Nephron progenitor cell (in vitro differentiated cells): ENCODE measurements around the gene TIGD4.
A peak's percentile ranks its signal among the peaks of the same experiment; 100 is the strongest.

Experiments
- DNase-seq: peaks from one replicate; pipeline ENCODE4 v3.0.0; 2021
- H3K27ac Mint-ChIP-seq: 2 replicates; pipeline ENCODE4 v1.8.0; 2021; ENCODE audit warnings: mild to moderate bottlenecking, moderate library complexity, mixed read lengths
- H3K27me3 Mint-ChIP-seq: 2 replicates; pipeline ENCODE4 v1.8.0; 2021; ENCODE audit warnings: mild to moderate bottlenecking, low read depth, mixed read lengths; ENCODE audit not compliant: poor library complexity
- H3K36me3 Mint-ChIP-seq: 2 replicates; pipeline ENCODE4 v1.8.0; 2021; ENCODE audit warnings: low read depth, mixed read lengths
- H3K4me1 Mint-ChIP-seq: 2 replicates; pipeline ENCODE4 v1.8.0; 2021; ENCODE audit warnings: mixed read lengths
- H3K4me3 Mint-ChIP-seq: 2 replicates; pipeline ENCODE4 v1.8.0; 2021; ENCODE audit warnings: mild to moderate bottlenecking, moderate library complexity, mixed read lengths
- H3K9me3 Mint-ChIP-seq: 2 replicates; pipeline ENCODE4 v1.8.0; 2021; ENCODE audit warnings: mild to moderate bottlenecking, moderate library complexity, mixed read lengths
- CTCF ChIP-seq: fragments of 200-600 bp; sonication (generic); IDR thresholded peaks from 2 replicates; pipeline ENCODE4 v1.5.0; 2021; ENCODE audit warnings: antibody characterized with exemption

Gene TIGD4

GRCh38 chr4:152748619-152749018 is 30.9 kb downstream of the TIGD4 start:
- Mint-ChIP-seq H3K27ac (no peak overlapping the region), H3K4me1 (peaks cover 19% of the 10 kb centered on the region), H3K27me3 (no peaks in the 10 kb centered on the region), H3K9me3 (peaks cover 8% of the 10 kb centered on the region), H3K36me3 (no peaks in the 10 kb centered on the region), H3K4me3 (no peak overlapping the region)
- no peak for DNase-seq
- TF ChIP-seq CTCF: no peak

- Mint-ChIP-seq H3K4me1 (peaks cover 28% of the 10 kb centered on the region), H3K27me3 (no peaks in the 10 kb centered on the region), H3K4me3 (no peak overlapping the region), H3K27ac (peak overlapping the region; percentile 31), H3K36me3 (no peaks in the 10 kb centered on the region), H3K9me3 (peaks cover 8% of the 10 kb centered on the region)
- no peak for DNase-seq
- no peak for TF ChIP-seq CTCF
These were observed 32.1 kb downstream of the TIGD4 start for GRCh38 chr4:152747444-152747843.

- Mint-ChIP-seq H3K4me1 (peaks cover 44% of the 10 kb centered on the region), H3K4me3 (no peak overlapping the region), H3K36me3 (no peaks in the 10 kb centered on the region), H3K9me3 (no peaks in the 10 kb centered on the region), H3K27ac (no peak overlapping the region), H3K27me3 (peaks cover 5% of the 10 kb centered on the region)
- DNase-seq: no peak
- TF ChIP-seq CTCF: no peak
These were observed 40.7 kb downstream of the TIGD4 start for GRCh38 chr4:152738827-152739226.

GRCh38 chr4:152735906-152736305 is 43.6 kb downstream of the TIGD4 start:
- DNase-seq: no peak
- H3K36me3 Mint-ChIP-seq: no peaks in the 10 kb centered on the region
- peaks cover 5% of the 10 kb centered on the region for H3K27me3 Mint-ChIP-seq
- H3K4me1 Mint-ChIP-seq: peaks cover 24% of the 10 kb centered on the region
- H3K27ac Mint-ChIP-seq: no peak overlapping the region
- no peak for TF ChIP-seq CTCF
- H3K4me3 Mint-ChIP-seq: no peak overlapping the region
- no peaks in the 10 kb centered on the region for H3K9me3 Mint-ChIP-seq

- peaks cover 24% of the 10 kb centered on the region for H3K4me1 Mint-ChIP-seq
- H3K27ac Mint-ChIP-seq: peak overlapping the region; percentile 16
- DNase-seq: no peak
- no peaks in the 10 kb centered on the region for H3K9me3 Mint-ChIP-seq
- H3K4me3 Mint-ChIP-seq: no peak overlapping the region
- H3K36me3 Mint-ChIP-seq: no peaks in the 10 kb centered on the region
- H3K27me3 Mint-ChIP-seq: peaks cover 5% of the 10 kb centered on the region
- peak; percentile 56 for TF ChIP-seq CTCF
These were observed 44.1 kb downstream of the TIGD4 start for GRCh38 chr4:152735396-152735859.

GRCh38 chr4:152734699-152735050 is 44.9 kb downstream of the TIGD4 start:
- H3K9me3 Mint-ChIP-seq: no peaks in the 10 kb centered on the region
- no peaks in the 10 kb centered on the region for H3K36me3 Mint-ChIP-seq

More at GRCh38 chr4:152734699-152735050, 44.9 kb downstream of the TIGD4 start:
- DNase-seq: no peak
- Mint-ChIP-seq H3K4me1 (peaks cover 24% of the 10 kb centered on the region), H3K27me3 (peaks cover 5% of the 10 kb centered on the region), H3K27ac (no peak overlapping the region), H3K4me3 (no peak overlapping the region)
- TF ChIP-seq CTCF: no peak
